ENCODE measurements around the gene ALKBH1.

DNA sequence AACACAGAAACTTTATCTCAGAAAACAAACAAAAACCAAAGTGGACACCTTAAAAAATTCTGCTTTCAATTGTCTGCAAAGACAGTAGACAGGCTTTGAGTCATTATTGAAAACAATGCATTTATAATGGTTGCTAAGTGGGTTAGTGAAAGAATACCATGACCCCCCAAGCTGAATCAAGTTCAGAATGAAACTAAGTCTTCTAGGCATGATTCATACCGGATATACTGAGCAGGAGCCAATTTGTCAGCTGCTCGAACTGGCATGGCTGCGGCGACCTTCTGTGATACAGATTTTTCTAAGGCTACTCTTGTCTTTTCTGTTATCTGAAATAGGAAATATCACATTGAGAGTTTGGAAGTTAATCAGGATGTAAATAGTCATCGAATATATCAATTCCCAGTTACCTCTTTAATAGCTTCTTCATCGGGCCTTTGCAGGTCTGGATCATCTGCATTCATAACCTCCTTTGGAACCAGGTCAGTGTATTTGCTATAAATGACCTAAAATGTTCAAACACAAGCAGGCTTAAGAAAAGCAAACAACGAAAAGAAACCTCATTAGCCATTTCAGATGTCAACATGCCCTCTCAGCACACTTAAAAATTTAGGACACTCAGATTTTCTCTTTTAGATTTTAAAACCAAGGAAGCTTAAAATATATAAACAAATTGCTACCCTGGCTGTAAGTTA, 30.9 kb upstream of the ALKBH1 start:
- TF ChIP-seq POLR2AphosphoS5 (IDR thresholded peaks at IDR 0.05; ENCODE audit: low read depth, low read length) (no peak), FOXP2 (optimal IDR thresholded peaks at IDR 0.05; ENCODE audit: borderline replicate concordance, extremely low read depth, extremely low read length, insufficient read depth) (no peak)
- TF ChIP-seq, protein P1, sequence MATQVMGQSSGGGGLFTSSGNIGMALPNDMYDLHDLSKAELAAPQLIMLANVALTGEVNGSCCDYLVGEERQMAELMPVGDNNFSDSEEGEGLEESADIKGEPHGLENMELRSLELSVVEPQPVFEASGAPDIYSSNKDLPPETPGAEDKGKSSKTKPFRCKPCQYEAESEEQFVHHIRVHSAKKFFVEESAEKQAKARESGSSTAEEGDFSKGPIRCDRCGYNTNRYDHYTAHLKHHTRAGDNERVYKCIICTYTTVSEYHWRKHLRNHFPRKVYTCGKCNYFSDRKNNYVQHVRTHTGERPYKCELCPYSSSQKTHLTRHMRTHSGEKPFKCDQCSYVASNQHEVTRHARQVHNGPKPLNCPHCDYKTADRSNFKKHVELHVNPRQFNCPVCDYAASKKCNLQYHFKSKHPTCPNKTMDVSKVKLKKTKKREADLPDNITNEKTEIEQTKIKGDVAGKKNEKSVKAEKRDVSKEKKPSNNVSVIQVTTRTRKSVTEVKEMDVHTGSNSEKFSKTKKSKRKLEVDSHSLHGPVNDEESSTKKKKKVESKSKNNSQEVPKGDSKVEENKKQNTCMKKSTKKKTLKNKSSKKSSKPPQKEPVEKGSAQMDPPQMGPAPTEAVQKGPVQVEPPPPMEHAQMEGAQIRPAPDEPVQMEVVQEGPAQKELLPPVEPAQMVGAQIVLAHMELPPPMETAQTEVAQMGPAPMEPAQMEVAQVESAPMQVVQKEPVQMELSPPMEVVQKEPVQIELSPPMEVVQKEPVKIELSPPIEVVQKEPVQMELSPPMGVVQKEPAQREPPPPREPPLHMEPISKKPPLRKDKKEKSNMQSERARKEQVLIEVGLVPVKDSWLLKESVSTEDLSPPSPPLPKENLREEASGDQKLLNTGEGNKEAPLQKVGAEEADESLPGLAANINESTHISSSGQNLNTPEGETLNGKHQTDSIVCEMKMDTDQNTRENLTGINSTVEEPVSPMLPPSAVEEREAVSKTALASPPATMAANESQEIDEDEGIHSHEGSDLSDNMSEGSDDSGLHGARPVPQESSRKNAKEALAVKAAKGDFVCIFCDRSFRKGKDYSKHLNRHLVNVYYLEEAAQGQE (IDR thresholded peaks at IDR 0.05; ENCODE audit: insufficient read depth in 1 of 2, low read depth in 2 of 2, low read length in 2 of 2) = no peak

Measured in PFSK-1 (cell line).